Left ventricle myocardium superior (tissue), 1 donor: ENCODE measurements around the gene LPCAT3. TPM values are rescaled to one million over a fixed set of nuclear protein-coding genes. Genes with fewer than 3 reads are reported as not detected.

Experiments
- ATAC-seq: fragments of 200-7000 bp; cut with Tn5 transposase; one replicate; pipeline ENCODE4 v1.9.1; 2020; ENCODE audit warnings: mild to moderate bottlenecking, moderate library complexity
- DNase-seq: peaks from one replicate; pipeline ENCODE4 v3.0.0-alpha.2; 2020
- intact Hi-C: fragments of 100-400 bp; cut with micrococcal nuclease; formaldehyde crosslinking; loops from one replicate; pipeline ENCODE4 v1.11.0; 2022
- microRNA-seq: library from miRNA; unstranded; fragments of <30 nt; microRNA quantifications from one replicate; pipeline ENCODE4 v1.2.0, GENCODE V29; 2020; ENCODE audit warnings: borderline number of aligned reads
- total RNA-seq: library from RNA; stranded (reverse); fragmentation: NEBNext Ultra II Directional; extraction: Animal tissue kit (Norgen Biotek cat#: 25700); gene quantifications from one replicate; pipeline ENCODE4 v1.2.1, GENCODE V29; 2021
- donor health status: DM: no; HTN: yes; CAD: no; lungs with severe emphysema.

The LPCAT3 gene
- total RNA-seq, 1 donor from 2014 or later = 55.9 TPM

- DNase-seq (no peak), ATAC-seq (no peak)
- intact Hi-C loops = no loop called here
Measured at GRCh38 chr12:6929466-6930452, 88.5 kb downstream of the LPCAT3 start.

DNA sequence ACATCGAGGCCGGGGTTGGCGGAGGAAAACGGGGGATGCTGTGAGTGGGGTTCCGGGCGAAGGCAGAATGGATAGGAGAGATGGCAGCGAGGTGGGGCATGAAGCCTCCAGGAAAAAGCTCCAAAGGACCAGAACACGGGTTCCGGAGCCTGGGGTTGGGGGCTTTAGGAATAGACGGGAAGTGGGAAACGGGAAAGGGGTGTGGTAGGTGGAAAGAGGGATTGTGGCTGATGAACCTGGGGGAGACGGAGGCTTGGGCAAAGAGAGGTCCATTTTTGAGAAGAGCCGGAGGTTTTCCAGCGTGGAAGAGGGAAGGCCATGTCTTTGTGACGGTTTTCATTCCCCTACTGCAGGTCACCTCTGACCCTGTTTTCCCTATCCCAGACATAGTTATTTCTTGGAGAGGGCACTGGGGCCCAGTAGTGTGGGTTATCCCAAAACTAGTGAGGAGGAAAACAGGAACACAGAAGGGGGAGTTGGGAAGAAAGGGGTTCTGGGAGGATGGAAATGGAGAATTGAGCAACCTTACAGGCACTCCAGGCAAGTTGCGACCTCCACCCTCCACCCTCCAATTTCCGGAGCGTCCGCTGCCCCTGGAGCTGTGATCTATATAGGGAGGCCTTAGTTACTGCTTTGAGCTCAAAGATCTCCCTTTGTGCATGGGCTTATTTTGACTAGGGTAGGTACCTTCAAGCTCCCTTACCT is 89.4 kb downstream of the LPCAT3 start:
- no peak for DNase-seq
- intact Hi-C loops = no loop called here
- ATAC-seq = no peak

DNA sequence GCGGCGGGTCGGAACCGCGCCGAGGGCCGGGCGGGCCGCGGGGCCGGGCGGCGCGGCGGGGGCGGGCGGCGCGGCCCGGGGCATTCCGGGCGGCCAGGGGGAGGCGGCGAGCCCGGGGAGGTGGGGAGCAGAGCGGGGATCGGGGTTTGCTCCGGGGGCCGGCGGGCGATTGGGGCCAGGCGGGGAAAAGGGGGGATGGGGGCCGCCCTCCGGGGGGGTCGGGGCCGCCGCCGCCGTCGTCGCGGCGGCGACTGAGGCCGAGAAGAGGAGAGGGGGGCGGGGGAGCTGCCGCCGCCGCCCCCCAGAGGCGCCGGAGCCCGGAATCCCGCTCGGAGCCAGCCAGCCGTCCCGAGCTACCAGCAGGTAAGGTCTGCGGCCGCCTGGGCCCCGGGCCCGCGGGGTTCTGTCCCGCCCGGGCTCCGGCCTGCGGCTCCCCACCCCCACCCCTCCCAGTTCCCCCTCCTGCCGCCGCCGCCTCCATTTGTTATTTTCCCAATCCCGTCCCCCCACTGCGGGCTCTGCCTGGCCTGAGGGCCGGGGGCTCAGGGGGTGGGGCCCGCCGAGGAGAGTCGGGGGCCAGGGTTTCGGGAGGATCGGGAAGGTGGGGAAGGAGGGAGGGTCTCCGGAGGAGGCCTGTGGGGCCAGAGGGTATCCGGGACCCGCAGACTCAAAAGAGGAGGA is 90.1 kb downstream of the LPCAT3 start:
- DNase-seq (peak; percentile 52), ATAC-seq (no peak)
- intact Hi-C loops = no loop called here

- intact Hi-C loops = no loop called here
- DNase-seq = peak; percentile 87
- peak; percentile 66 for ATAC-seq
Measured at GRCh38 chr12:6927379-6928021, 90.8 kb downstream of the LPCAT3 start, which contains the start of gene ATN1. Gene ATN1 (plus strand): TSS chr12:6927959. CDS start chr12:6934002, 6,043 bp downstream.

Small RNA genes lying within 50 kb of the gene (microRNA-seq; reads per million reads assigned to microRNA genes)
- gene MIR141 = not detected
- 9.8 reads per million, percentile 4 among the genes with 10 or more reads in this experiment for gene MIR200C

Other genes starting within 250 kb of the LPCAT3 start
- gene LAG3, start 246.0 kb downstream of the LPCAT3 start, total RNA-seq = 0.37 TPM
- 8.4 TPM for gene CD4, start 228.9 kb downstream of the LPCAT3 start, total RNA-seq
- 5.3 TPM for gene GPR162, start 196.7 kb downstream of the LPCAT3 start, total RNA-seq
- gene P3H3, start 190.1 kb downstream of the LPCAT3 start, total RNA-seq = 11.5 TPM
- gene GNB3, start 177.6 kb downstream of the LPCAT3 start, total RNA-seq = 5.4 TPM
- 0.32 TPM for gene CDCA3, start 167.2 kb downstream of the LPCAT3 start, total RNA-seq
- 66.2 TPM for gene USP5, start 166.3 kb downstream of the LPCAT3 start, total RNA-seq
- gene TPI1, start 150.9 kb downstream of the LPCAT3 start, total RNA-seq = 855 TPM
- gene SPSB2, start 145.2 kb downstream of the LPCAT3 start, total RNA-seq = 2.2 TPM
- 7.7 TPM for gene LRRC23, start 113.7 kb downstream of the LPCAT3 start, total RNA-seq
- 12.0 TPM for gene ENO2, start 103.9 kb downstream of the LPCAT3 start, total RNA-seq
- 83.1 TPM for gene ATN1, start 90.5 kb downstream of the LPCAT3 start, total RNA-seq
- gene RNU7-1, start 74.7 kb downstream of the LPCAT3 start, total RNA-seq = not detected
- gene C12orf57, start 74.5 kb downstream of the LPCAT3 start, total RNA-seq = 238 TPM
- 6.0 TPM for gene PTPN6, start 67.1 kb downstream of the LPCAT3 start, total RNA-seq
- gene PHB2, start 47.8 kb downstream of the LPCAT3 start, total RNA-seq = 150 TPM
- gene EMG1, start 47.6 kb downstream of the LPCAT3 start, total RNA-seq = 39.4 TPM
- gene C1S, start 42.2 kb upstream of the LPCAT3 start, total RNA-seq = 116 TPM
- gene C1R, start 74.0 kb upstream of the LPCAT3 start, total RNA-seq = 142 TPM
- 10.9 TPM for gene C1RL, start 90.7 kb upstream of the LPCAT3 start, total RNA-seq
- gene RBP5, start 110.4 kb upstream of the LPCAT3 start, total RNA-seq = 0.89 TPM
- gene CLSTN3, start 111.9 kb upstream of the LPCAT3 start, total RNA-seq = 6.4 TPM
- gene PEX5, start 171.2 kb upstream of the LPCAT3 start, total RNA-seq = 37.1 TPM